GM19467 (cell line): ENCODE results near the gene TMCC1.
"Not testable (repeated sequence)": the region's sequence is repeated elsewhere in the genome, so short reads cannot be mapped to it uniquely, and the experiment has no call there.

ENCODE experiments used
- ATAC-seq: cut with Tn5 transposase; IDR thresholded peaks from one replicate; pipeline ENCODE4 v1.9.1; 2021; ENCODE audit warnings: mild to moderate bottlenecking, moderate library complexity; ENCODE audit not compliant: unreplicated experiment

TMCC1 gene

DNA sequence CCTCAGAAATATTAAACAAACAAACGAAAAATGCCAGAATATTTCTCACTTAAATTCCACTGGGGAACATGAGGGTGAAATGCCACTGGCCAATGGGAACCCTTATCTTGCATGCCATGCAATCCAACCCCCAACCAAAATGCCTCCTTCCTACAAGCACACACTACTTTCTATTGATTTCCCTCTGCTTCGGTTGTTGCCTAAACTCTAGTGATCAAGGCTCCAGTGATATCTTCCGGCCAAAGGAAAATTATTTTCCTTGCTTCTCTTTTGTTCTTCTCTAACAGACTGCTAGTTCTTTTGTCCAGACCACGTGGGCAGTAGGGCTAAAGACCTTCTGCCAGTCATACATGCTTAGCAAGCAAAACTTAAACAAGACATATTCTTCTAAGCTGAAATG is 115.7 kb downstream of the TMCC1 start:
- no peak for ATAC-seq

DNA sequence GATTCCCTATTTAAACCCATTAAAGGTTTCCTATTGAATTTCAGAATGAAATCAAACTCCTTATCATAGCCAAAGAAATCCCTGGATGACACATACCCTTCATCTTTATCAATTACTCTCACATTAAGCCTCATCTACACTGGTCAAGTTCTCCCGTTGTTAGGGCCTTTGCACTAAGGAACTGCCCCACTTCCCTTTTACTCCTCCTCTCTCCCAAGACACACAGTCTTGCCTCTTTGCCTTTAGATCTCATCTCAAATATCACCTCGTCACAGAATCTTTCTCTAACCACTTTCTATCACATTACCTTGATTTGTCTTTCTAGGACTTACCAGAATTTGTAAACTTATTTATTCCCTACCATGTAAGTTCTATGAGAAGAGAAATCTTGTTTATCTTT is 117.6 kb downstream of the TMCC1 start:
- ATAC-seq: no peak

DNA sequence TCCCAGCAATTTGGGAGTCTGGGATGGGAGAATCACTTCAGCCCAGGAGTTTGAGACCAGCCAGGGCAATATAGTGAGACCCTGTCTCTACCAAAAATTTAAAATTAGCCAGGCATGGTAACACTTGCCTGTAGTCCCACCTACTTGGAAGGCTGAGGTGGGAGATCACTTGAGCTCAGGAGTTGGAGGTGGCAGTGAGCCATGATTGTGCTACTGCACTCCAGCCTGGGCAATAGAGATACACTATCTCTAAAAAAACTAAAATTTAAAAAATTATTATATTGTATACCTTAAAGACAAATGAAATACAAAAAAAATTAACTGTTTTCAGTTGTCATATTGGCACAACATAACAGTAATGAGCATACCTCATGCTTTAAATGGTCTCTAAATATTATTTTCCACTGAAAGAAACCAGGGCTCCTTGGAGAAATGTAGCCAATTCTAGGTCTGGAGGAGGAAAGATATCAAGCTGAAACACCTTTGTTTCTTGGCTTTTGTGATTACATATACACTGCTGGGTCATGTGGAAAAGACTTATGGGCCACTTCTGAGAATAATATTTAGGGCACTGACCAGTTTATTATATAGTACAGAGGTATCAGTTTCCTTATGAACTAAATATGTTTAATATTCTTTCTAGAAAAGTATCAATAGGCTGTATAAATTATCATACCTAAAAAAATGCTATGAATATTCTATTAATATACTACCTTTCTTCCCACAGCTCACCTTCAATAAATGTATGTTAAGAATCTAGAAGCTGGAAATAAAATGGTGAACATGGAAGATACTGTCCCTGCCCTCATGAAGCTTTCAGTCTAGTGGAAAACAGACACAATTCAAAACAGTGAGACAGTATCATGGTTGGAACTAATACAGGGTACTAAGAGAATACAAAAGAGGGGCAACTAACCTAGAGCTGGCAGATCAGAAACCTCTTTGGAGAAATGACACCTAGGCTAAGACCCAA is 119.5 kb downstream of the TMCC1 start:
- no peak for ATAC-seq

DNA sequence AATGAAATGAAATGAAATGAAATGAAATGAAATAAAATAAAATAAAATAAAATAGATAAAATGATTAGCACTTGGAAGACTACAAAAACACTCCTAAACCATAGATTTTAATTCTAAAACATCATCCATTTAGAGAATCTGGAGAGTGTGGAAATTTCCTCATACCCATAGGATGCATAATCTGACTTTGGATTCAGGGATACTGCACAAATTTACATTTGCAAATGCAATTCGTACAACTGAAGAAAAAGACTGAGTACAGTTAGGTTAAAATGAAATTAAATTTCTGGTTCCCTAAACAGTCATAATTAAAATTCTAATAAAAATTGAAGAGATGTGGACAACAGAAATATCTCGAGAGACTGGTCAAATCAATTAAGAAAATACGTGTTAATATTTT is 122.9 kb downstream of the TMCC1 start:
- no peak for ATAC-seq

DNA sequence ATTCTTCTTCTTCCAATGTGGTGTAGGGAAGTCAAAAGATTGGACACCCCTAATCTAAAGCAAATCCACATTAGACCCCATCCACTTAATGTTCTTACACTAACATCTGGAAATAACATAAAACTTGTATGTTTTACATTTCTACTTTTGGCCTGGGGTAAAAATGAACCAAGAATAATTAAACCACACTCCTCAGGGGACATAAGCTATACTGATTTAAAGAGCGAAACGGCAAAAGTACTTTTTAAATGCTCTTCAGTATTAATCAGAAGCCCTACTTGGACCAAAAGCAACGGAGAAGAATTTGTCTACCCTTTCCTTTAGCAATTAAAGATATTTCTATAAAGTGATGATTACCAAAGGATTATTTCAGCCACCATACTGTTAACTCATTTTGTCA is 123.9 kb downstream of the TMCC1 start:
- no peak for ATAC-seq

DNA sequence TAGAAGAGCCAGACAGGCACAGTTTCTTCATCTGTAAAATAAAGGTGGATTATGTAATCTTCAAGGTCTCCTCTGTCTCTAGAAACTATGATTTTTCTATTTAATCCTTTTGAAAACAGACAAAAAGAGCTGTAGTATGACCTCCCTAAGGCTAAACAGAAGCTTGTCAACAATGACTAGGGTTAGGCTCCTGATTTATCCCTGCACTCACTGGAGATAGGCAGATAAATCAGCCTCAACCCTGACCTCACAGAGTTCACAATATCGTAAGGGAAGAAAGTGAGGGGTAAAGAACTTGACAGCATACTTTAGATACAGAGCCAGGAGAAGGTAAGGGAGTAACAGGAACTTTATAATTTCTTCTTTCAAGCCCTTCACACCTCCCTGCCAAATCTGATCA is 124.8 kb downstream of the TMCC1 start:
- ATAC-seq: no peak

DNA sequence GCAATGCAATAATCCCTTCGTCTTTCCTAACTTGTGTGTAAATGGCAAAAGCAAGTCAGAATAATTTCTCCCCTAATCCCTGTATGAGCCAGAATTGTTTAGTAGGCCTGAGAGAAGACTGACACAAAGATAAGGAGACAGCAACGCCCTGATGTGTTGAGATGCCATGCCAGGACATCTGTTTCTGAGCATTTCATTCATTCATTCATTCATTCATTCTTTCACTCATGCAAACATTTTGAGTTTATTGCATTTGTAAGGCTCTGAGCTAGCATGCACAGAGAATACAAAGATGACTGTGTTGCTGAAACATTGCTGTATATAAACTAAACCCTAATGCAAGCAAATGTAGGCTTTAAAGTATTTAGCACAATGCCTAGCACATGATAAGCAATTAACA is 127.4 kb downstream of the TMCC1 start:
- ATAC-seq: no peak

DNA sequence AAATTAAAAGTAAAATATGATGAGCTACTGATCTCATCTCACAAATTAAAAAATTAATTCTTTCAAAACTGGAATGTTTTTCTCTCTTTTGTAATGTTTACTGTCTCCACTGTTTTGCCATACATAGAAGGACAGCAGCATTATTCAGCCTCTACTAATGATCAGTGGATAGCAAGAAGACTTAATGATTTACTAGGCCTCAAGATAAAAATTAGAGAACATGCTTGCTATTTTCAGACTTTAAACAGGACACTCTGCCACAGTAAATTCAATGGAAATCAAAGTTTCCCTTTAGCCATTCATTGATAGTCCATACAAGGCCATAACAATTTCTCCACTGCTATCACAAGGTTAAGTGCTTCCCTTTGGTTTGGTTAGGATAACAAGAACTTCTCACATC is 129.4 kb downstream of the TMCC1 start:
- ATAC-seq: no peak

DNA sequence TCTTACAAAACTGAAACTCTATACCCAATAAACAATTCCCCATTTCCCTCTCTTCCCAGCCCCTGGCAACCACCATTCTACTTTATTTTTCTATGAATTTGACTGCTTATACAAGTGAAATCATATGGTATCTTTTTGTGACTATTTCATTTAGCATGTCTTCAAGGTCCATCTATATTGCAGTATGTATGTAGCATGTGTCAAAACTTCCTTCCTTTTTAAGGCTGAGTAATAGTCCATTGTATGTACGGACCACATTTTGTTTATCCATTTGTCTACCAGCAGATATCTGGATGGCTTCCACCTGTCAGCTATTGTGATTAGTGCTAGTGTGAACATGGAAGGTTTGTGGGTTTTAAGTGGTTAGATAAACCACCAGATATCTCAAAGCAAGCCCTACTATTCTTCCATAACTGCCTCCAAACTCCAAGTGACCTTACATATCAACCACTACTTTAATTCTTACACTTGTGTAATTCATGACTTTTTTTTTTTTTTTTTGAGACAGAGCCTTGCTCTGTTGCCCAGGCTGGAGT is 134.7 kb downstream of the TMCC1 start:
- no peak for ATAC-seq

DNA sequence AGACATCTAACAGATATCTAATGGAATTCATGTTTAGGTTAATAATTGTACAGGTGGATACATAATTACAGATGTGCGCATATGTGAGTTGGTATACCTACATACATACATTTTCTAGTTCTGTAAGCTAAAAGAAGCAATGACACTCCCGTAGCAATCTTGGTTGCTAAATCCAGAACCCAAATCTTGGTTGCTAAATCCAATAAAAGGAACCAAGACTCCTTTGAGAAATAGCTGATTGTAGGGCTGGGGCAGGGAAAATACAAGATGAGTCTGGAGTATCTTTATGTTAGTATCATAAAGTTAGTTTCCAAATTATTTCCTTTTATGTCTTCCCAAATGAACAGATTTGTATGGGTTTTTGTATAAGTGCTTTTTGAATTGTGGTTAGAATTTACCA is 135.2 kb downstream of the TMCC1 start:
- ATAC-seq: no peak

DNA sequence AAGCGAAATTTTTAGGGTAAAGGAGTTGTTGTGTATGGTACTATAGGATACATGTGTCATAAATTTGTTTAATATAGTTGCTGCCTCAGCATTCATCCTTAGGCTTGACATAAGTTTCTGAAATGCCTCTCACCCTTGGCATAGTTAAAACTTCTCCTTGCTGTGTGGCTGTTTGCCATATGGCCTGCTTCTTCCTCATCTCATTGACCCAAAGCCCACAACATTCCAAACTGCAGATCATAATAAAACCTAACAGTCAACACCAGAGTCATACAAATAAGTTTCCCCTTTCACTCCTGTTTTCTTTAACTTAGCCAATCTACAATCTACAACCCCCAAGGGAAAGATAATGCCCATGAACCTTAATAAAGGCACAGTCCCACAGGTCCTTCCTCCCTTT is 136.6 kb downstream of the TMCC1 start:
- ATAC-seq: no peak

DNA sequence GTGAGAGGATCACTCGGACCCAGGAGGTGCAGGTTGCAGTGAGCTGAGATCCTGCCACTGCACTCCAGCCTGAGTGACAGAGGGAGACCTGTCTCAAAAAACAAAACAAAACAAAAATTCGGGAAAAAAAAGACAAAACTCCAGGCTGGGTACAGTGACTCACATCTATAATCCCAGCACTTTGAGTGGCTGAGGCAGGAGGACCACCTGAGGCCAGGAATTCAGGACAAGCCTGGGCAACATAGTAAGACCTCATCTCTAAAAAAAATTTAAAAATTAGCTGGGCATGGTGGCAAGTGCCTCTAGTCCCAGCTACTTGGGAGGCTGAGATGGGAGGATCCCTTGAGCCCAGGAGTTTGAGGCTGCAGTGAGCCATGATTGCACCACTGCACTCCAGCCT is 142.4 kb downstream of the TMCC1 start:
- not testable (repeated sequence) for ATAC-seq

DNA sequence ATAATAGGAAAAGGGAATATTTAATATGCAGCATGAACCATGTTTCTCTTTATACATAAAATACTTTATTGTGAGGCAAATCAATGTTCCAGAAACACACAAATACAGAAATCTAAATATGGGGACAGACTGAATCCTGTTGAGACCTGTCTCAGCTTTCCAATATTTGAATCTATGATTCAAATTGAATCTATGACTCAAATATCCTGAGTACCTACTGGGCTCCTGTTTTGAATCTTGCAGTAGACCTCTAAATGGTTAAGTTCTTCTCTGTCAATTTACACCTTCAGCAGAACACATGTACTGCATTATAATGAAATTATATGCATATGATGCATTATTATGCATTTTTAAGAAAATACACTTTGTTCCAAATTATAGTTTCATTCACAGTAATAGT is 143.8 kb downstream of the TMCC1 start:
- ATAC-seq: no peak

DNA sequence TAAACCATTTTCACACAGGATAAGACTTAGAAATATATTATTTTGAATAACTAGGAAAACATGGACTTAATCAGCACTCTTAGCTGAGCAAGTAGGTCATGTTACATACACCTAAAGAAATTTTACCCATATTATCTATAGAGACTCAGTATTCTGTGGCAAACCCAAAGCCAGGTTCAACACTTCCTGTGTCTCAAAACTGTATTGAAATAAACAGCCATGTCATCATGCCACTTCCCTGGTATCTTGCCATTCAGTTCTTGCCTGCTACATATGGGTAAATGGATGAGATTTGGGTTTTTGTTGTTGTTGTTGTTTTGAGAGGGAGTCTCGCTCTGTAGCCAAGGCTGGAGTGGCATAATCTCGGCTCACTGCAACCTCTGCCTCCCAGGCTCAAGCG is 145.5 kb downstream of the TMCC1 start:
- ATAC-seq: no peak

DNA sequence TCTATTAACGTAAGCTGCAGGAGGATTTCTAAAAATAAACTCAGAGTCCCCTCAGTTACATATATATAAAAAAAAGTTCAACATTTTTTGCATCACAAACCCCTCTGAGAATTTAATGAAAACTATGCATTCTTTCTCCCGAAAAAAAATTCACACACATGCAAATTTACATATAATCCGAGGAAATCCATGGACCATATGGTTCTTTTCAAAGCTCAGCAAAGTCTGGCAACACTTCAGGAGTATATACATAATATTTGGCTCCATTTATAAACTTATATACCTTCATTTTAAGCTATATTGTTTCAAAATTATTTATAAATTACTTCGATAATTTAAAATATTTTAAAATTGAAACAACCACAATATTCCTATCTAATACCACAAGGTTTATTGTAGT is 146.4 kb downstream of the TMCC1 start:
- no peak for ATAC-seq

DNA sequence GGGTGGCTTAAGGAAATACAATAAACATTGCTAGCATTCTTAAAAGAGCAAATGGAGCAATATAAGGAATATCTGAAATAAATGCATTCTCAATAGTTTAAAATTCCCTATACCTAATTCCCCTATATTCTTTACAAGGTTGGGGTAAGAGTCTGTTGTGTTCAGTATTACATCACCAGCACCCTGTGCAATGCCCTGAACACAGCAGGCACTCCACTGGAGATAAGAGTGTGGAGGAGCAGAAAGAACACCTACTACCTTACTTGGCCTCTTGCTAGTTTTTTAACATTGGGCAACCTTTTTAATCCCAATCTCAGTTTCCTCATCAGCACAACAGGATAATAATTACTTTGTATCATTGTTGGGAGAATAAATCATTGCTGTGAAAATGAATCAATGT is 146.9 kb downstream of the TMCC1 start:
- no peak for ATAC-seq

DNA sequence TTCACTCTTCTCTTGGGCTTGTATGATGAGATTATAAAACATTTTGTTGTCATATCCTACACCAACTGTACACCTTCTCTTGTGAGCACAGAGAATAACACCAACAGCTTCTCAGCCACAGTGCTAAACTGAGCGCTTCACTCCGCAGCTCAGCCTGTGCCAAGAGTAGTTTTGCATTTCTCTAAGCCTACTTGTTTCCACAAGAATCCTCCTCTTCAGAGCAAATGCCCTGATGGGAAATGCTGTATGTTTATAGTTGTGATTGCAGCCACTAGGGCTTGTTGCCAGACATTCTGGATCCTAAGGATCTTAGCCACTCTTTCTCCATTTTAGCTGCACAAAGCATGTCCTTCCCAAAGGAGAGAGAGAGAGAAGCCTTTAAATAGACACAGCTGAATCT is 148.3 kb downstream of the TMCC1 start:
- ATAC-seq: no peak

DNA sequence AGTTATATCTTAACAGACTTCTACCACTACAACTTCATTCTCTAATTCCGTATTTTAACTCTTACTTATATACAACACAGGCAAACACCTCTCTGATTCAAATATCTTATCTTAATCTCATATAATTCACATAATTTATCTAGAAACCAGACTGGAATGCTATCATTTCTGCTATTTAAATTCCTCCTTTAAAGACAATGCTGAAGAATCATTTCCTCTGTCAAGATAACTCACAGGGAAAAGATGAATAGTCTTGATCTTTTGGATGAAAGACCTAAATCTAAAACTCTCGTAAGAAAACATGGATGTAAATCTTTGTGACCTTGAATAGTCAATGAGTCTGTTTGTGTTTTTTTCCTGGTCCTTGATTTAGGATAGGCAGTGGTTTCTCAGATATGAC is 151.7 kb downstream of the TMCC1 start:
- ATAC-seq: no peak

DNA sequence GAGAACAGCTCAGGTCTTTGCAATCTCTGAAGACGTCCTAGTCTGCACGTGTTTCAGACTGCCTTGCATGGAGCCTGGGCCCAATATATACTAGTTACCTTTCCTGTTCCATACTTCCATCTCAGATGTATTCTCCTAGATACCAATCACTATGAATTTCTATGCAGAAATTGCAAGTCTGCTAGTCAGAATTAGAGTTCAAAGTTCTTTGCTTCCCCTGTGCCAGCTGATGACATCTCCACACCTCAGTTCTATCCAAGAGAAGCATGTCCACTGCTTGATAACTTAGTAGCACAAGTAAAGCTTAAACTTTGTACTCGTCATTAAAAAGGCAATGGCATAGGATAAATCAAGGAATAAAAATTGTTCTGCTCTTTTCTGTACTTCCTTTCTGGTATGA is 153.4 kb downstream of the TMCC1 start:
- ATAC-seq: no peak

DNA sequence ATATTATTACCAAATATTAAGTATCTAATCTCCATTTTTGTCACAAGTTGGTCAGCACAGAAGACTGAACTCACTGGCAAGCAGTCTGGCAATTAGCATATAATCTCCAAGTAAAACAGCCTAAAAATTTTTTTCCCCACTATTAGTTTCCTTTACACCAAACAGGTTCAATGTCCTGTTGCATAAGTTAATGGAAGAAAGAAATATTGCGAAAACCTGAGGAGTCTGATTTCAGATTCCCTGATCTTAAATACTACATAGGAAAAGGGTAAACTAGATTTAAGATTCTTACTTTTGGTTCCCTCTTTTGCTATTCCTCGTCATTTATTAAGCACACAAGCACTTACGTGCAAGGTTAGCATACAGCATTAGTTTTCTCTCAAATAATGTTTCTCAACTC is 153.9 kb downstream of the TMCC1 start:
- no peak for ATAC-seq

DNA sequence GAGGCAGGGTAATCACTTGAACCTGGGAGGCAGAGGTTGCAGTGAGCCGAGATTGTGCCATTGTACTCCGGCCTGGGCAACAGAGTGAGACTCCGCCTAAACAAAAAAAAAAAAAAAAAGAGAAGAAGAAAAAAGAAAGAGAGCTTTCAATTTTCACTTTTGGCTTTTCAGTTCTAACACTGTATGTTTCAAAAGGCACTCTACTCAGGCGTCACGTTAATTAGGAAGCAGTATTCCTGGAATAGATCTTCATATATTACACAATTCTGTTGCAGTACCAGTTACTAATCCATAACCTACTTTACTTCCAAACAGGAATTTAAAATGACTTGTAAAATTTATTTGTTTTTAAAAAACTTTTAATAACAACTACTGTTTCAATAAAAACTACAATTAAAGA is 155.3 kb downstream of the TMCC1 start:
- no peak for ATAC-seq

DNA sequence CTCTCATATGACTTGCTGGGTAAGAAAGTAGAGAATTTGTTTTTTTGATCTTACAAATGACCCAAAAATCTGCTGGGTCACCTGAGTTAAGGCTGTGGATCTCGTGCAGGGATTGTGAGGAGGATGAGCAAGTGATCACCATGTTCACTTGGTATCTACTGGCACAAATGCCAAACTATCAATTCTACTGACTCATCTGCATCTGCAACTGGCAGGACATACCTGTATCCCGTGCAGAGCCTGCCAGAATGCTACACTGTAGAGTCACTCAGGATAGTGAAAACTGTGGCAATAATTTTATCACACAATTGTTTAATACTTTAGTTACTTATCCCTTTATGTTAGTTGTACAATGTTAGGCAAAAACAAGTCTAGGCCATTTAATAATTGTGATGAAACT is 157.4 kb downstream of the TMCC1 start:
- ATAC-seq: no peak

DNA sequence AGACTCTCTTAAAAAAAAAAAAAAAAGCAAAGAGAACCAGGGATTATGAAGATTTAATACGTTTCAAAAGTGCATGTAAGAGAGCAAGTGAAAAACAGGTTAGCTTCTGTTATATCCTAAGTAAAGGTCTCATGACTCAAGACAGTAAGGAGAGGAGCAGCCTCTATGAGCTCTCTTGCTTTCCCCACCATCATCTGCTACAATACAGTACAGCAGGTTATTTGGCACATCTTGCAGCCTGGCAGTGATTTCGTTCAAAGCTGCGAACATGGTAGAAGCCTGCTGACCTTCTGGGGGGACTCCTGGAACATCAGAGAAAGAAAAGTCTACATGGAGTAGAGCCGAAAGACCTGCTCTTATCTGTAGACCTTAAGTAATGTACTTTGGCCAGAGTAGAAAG is 157.9 kb downstream of the TMCC1 start:
- no peak for ATAC-seq
